Measurements from ENCODE around the gene UHMK1. TPM values are rescaled to one million over a fixed set of nuclear protein-coding genes. Genes with fewer than 3 reads are reported as not detected.

Gene UHMK1
- total and polyA plus RNA-seq, 2 of the 4 experiments (the other 2 are of a cell fraction): 15.6 to 57.9 TPM

DNA sequence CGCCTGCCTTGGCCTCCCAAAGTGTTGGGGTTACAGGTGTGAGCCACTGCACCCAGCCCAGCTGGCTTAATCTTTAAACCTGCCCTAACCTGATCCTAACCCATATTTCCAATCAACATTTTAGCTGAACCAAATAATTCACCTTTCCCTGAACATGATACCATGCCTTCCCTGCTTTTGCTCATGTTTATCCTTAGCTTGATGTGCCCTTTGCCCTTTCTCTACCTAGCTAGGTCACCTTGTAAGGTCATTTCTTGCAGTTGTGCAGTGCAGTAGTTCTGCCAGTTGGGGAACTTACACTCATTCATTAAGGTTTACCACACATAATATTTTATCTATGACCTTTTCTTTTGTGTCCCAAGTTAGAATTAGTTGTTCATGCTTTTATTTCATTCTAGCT, 69.3 kb downstream of the UHMK1 start:
- Histone ChIP-seq H4K8ac (ENCODE audit: low read depth in 2 of 2, low read length in 2 of 2) (no peak overlapping the region), H2AK5ac (ENCODE audit: low read depth, low read length) (no peak overlapping the region), H2BK20ac (ENCODE audit: low read depth, low read length) (no peak overlapping the region), H4K20me1 (ENCODE audit: insufficient read depth, low read length) (peaks cover 34% of the 10 kb centered on the region), H3K4me1 (ENCODE audit: control insufficient read depth, insufficient read depth, low read length) (peaks cover 8% of the 10 kb centered on the region), H4K91ac (ENCODE audit: insufficient read depth, low read depth, low read length) (no peak overlapping the region), H3K4me3 (ENCODE audit: insufficient read depth, low read depth, low read length) (no peak overlapping the region), H4K5ac (ENCODE audit: low read depth, low read length) (no peak overlapping the region), H2AFZ (replicated peaks; ENCODE audit: low read length, poor library complexity) (no peak overlapping the region), H3K79me1 (ENCODE audit: low read depth in 1 of 2, low read length in 2 of 2) (peaks cover 7 to 52% of the 10 kb centered on the region in 2 experiments), H3K4ac (ENCODE audit: low read depth, low read length) (no peak overlapping the region), H2BK120ac (ENCODE audit: low read depth, low read length) (no peak overlapping the region), H3K14ac (replicated peaks; ENCODE audit: low read depth, low read length) (no peak overlapping the region), H3K56ac (ENCODE audit: extremely low read depth, insufficient read depth, low read length) (no peak overlapping the region), H2BK5ac (ENCODE audit: low read depth, low read length, poor library complexity, severe bottlenecking) (no peak overlapping the region), H2BK15ac (ENCODE audit: low read depth, low read length) (no peak overlapping the region), H3K27ac (ENCODE audit: insufficient read depth, low read length) (no peak overlapping the region), H3K9me1 (ENCODE audit: insufficient read depth, low read length) (peaks cover 9% of the 10 kb centered on the region), H3K27me3 (ENCODE audit: control insufficient read depth, insufficient read depth, low read length) (no peaks in the 10 kb centered on the region), H3K9me3 (ENCODE audit: control insufficient read depth, insufficient read depth, low read length) (no peaks in the 10 kb centered on the region), H3K36me3 (ENCODE audit: control insufficient read depth, insufficient read depth, low read length) (peaks cover 9% of the 10 kb centered on the region), H3K9ac (ENCODE audit: low read depth, low read length) (no peak overlapping the region), H2AK9ac (replicated peaks; ENCODE audit: low read depth, low read length, poor library complexity) (no peak overlapping the region), H3K18ac (ENCODE audit: low read depth, low read length) (no peak overlapping the region), H3K23ac (ENCODE audit: low read depth, low read length) (peak overlapping the region; percentile 41; the same call in 1 of the 2 replicates), H3K4me2 (ENCODE audit: low read depth, low read length) (no peak overlapping the region)
- POLR2A ChIA-PET (ENCODE audit: unreplicated experiment): no interaction called here
- dilution Hi-C loops (cut with HindIII; ENCODE audit: low sequenced_read_pairs, unreplicated experiment) (no loop called here), in situ Hi-C loops (cut with MboI; ENCODE audit: low sequenced_read_pairs) (no loop called here), intact Hi-C loops (cut with micrococcal nuclease) (no loop called here)
- DNase-seq: no peak
- no peak for TF ChIP-seq RCOR1 (IDR thresholded peaks at IDR 0.05; ENCODE audit: insufficient replicate concordance, low read length)
- TF ChIP-seq RAD21 (IDR thresholded peaks at IDR 0.05; ENCODE audit: low read length): no peak
- TF ChIP-seq, protein P1, sequence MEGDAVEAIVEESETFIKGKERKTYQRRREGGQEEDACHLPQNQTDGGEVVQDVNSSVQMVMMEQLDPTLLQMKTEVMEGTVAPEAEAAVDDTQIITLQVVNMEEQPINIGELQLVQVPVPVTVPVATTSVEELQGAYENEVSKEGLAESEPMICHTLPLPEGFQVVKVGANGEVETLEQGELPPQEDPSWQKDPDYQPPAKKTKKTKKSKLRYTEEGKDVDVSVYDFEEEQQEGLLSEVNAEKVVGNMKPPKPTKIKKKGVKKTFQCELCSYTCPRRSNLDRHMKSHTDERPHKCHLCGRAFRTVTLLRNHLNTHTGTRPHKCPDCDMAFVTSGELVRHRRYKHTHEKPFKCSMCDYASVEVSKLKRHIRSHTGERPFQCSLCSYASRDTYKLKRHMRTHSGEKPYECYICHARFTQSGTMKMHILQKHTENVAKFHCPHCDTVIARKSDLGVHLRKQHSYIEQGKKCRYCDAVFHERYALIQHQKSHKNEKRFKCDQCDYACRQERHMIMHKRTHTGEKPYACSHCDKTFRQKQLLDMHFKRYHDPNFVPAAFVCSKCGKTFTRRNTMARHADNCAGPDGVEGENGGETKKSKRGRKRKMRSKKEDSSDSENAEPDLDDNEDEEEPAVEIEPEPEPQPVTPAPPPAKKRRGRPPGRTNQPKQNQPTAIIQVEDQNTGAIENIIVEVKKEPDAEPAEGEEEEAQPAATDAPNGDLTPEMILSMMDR (conservative IDR thresholded peaks at IDR 0.05; ENCODE audit: low read depth, low read length): no peak
- no peak for TF ChIP-seq RFX5 (IDR thresholded peaks at IDR 0.05; ENCODE audit: low read depth, low read length)
- TF ChIP-seq, protein P2, sequence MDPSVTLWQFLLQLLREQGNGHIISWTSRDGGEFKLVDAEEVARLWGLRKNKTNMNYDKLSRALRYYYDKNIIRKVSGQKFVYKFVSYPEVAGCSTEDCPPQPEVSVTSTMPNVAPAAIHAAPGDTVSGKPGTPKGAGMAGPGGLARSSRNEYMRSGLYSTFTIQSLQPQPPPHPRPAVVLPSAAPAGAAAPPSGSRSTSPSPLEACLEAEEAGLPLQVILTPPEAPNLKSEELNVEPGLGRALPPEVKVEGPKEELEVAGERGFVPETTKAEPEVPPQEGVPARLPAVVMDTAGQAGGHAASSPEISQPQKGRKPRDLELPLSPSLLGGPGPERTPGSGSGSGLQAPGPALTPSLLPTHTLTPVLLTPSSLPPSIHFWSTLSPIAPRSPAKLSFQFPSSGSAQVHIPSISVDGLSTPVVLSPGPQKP (IDR thresholded peaks at IDR 0.05; ENCODE audit: borderline replicate concordance, low read depth, low read length): no peak
- no peak for TF ChIP-seq CEBPB (IDR thresholded peaks at IDR 0.05; ENCODE audit: low read depth, low read length)
- TF ChIP-seq SMC3 (IDR thresholded peaks at IDR 0.05; ENCODE audit: low read depth, low read length): no peak
- TF ChIP-seq CHD1 (IDR thresholded peaks at IDR 0.05; ENCODE audit: low read depth, low read length): no peak
- no peak for TF ChIP-seq POLR2A (IDR thresholded peaks at IDR 0.05; ENCODE audit: low read depth, low read length)
- no TSS peak for BruUV-seq (replicated peaks)
- ATAC-seq (ENCODE audit: low read depth): no peak
- no CpG with 5 or more reads among the region's 1 CpG for WGBS, 2 experiments (ENCODE audit: extremely low coverage in 2 of 2, insufficient read length in 1 of 2)
- CTCF ChIA-PET: no interaction called here

Measured in IMR-90 (cell line).